Neural progenitor cell (in vitro differentiated cells): ENCODE measurements around the gene EVL.

Experiments
- EZH2 ChIP-seq: fragments of 200-600 bp; sonication (generic); IDR thresholded peaks from 2 replicates; pipeline ENCODE4 v1.6.1; 2017; ENCODE audit warnings: antibody characterized with exemption, mild to moderate bottlenecking, moderate library complexity
- EZH2phosphoT487 ChIP-seq: fragments of 200-600 bp; sonication (generic); IDR thresholded peaks from 2 replicates; pipeline ENCODE4 v1.6.1; 2017; ENCODE audit warnings: antibody characterized with exemption
- TF ChIP-seq, protein P1 (sequence below): fragments of 200-600 bp; sonication (generic); IDR thresholded peaks from 2 replicates; pipeline ENCODE4 v1.5.1; 2017; ENCODE audit warnings: antibody characterized with exemption, mild to moderate bottlenecking

DNA sequence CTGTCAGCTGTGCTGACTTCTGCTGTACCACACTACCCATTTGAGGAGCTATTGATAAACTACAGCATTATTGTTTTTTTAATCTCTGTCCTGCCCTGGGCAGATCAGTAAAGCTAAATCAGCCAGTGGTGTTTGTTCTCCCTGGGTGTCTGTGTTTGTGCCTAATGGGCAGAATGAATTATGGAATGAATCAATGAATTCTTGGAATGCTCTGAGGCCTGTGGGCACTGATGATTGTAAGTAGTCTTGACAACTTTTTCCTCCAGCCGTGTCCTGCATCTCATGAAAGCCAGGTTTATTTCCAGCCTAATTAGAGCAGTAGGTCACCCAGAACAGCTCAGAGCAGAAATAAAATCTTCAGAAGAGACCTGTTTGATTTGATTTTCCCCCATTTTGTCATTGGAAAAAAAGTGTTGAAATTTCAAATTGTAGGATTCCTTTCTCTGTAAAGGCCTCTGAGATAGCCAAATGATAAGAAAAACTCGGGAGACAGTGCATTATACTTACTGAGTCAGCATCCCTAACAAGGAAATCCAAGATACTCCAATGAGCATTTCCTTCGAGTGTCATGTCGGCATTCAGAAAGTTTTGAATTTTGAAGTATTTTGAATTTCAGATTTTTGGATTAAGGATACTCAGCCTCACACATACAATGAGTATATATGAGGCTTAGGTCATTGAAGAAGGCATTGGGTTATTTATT is 19.4 kb upstream of the EVL start:
- TF ChIP-seq, protein P1, sequence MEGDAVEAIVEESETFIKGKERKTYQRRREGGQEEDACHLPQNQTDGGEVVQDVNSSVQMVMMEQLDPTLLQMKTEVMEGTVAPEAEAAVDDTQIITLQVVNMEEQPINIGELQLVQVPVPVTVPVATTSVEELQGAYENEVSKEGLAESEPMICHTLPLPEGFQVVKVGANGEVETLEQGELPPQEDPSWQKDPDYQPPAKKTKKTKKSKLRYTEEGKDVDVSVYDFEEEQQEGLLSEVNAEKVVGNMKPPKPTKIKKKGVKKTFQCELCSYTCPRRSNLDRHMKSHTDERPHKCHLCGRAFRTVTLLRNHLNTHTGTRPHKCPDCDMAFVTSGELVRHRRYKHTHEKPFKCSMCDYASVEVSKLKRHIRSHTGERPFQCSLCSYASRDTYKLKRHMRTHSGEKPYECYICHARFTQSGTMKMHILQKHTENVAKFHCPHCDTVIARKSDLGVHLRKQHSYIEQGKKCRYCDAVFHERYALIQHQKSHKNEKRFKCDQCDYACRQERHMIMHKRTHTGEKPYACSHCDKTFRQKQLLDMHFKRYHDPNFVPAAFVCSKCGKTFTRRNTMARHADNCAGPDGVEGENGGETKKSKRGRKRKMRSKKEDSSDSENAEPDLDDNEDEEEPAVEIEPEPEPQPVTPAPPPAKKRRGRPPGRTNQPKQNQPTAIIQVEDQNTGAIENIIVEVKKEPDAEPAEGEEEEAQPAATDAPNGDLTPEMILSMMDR: no peak
- no peak for TF ChIP-seq EZH2
- no peak for TF ChIP-seq EZH2phosphoT487
